ENCODE measurements around the gene MYO1F.
A peak's percentile ranks its signal among the peaks of the same experiment; 100 is the strongest.
"Not testable (repeated sequence)": the region's sequence is repeated elsewhere in the genome, so short reads cannot be mapped to it uniquely, and the experiment has no call there.

Gene MYO1F

GRCh38 chr19:8561075-8561764 is 16.0 kb downstream of the MYO1F start:
- no peak for DNase-seq

GRCh38 chr19:8558325-8558724 is 18.9 kb downstream of the MYO1F start:
- no peak for DNase-seq

GRCh38 chr19:8557642-8558238 is 19.5 kb downstream of the MYO1F start:
- no peak for DNase-seq

- DNase-seq = not testable (repeated sequence)
Measured at GRCh38 chr19:8553729-8554128, 23.5 kb downstream of the MYO1F start.

GRCh38 chr19:8552810-8553209 is 24.4 kb downstream of the MYO1F start:
- peak; percentile 33 for DNase-seq

DNA sequence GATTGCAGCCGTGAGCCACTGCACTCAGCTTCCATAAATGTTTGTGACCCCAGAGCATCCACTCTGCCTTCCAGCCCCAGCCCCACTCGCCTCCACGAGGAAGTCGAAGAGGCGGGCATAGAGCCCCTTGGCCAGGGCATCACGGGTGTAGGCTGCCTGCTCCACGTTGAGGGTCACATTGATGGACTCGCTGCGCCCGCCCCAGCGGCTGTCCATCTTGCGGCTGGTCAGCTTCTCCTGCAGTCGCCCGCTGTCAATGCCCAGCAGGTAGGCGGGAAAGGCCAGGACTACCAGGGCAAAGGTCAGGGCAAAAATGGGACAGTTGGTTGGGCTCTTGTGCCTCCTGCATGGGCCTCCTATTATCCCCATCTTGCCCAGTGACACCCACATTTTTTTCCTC is 27.2 kb downstream of the MYO1F start:
- DNase-seq = no peak

DNA sequence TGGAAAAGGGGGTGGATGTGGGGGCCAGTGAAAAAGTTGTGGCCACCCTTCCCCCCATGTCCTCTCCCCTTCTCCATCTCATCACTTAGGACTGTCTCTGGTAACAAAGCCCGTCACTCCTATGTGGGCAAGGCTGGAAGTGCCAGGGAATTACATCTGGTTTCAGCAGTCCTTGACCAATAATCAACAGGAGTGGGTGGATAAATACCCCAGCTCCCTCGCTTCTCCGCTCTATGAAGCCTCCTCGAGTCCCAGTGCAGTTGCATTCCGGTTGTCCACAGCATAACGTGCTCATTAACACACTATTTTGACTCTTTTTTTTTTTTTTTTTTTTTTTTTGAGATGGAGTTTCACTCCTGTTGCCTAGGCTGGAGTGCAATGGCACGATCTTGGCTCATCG is 31.5 kb downstream of the MYO1F start:
- no peak for DNase-seq

GRCh38 chr19:8544168-8544567 is 33.1 kb downstream of the MYO1F start:
- DNase-seq = no peak

DNA sequence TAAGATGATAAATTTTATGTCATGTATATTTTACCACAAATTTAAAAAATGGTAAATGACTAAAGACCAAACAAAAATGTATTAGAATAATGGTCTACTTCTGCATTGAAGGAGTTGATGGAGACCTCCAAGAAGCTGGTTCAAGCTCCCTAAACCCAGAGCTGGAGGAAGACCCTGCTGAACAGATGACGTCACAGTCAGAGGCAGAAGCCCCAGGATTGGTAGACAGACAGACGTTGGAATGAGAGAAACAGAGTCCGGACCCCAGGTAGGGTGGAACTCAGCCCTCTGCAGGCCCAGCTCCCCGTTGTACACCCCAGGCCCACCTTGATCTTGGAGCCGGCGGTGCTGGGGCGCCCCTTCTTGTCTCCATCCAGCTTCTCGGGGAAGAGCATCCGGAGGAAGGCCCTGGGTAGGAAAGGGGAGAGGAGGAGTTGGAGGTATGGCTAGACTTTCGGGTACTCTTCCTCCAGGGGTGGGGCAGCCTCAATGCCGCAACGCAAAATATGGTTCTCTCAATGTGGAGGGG is 37.6 kb downstream of the MYO1F start:
- no peak for DNase-seq

DNA sequence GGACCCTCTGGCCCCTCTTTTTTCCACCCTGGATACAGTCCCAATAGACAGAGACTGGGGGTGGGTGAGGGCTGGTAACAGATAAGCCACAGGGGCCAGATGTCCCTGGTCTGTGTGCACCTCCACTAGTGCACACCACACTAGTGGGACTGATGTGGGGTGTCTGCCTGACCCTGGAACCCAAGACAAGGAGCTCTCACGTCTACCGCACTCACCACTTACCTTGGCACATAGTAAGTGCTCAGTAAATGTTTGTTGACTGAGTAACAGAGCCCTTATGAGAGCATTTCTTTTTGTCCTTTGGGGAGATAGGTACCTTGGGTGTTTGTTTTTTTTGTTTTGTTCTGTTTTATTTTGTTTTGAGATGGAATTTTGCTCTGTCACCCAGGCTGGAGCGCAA is 40.1 kb downstream of the MYO1F start:
- DNase-seq = no peak

- DNase-seq = no peak
Measured at GRCh38 chr19:8536282-8536681, 41.0 kb downstream of the MYO1F start.

GRCh38 chr19:8532225-8532624 is 45.0 kb downstream of the MYO1F start:
- no peak for DNase-seq

- no peak for DNase-seq
Measured at GRCh38 chr19:8531470-8531869, 45.8 kb downstream of the MYO1F start.

- no peak for DNase-seq
Measured at GRCh38 chr19:8530061-8530679, 47.1 kb downstream of the MYO1F start.

- no peak for DNase-seq
Measured at GRCh38 chr19:8529369-8530006, 47.8 kb downstream of the MYO1F start.

GRCh38 chr19:8528500-8528899 is 48.7 kb downstream of the MYO1F start:
- DNase-seq = no peak

GRCh38 chr19:8526345-8527091 is 50.7 kb downstream of the MYO1F start:
- no peak for DNase-seq

GRCh38 chr19:8525401-8525684 is 51.9 kb downstream of the MYO1F start:
- no peak for DNase-seq

DNA sequence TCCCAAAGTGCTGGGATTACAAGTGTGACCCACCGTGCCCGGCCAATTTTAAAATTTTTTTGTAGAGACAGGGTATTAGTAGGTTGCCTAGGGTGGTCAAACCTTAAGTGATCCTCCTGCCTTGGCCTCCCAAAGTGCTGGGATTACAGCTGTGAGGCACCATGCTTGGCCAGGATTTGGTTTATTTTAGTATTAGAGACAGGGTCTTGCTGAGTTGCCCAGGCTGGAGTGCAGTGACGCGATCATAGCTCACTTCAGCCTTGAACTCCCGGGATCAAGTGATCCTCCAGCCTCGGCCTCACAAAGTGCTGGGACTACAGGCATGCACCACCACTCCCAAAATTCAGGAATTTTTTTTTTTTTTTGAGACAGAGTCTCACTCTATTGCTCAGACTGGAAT is 57.9 kb downstream of the MYO1F start:
- no peak for DNase-seq

GRCh38 chr19:8518536-8518935 is 58.7 kb downstream of the MYO1F start:
- DNase-seq = no peak

DNA sequence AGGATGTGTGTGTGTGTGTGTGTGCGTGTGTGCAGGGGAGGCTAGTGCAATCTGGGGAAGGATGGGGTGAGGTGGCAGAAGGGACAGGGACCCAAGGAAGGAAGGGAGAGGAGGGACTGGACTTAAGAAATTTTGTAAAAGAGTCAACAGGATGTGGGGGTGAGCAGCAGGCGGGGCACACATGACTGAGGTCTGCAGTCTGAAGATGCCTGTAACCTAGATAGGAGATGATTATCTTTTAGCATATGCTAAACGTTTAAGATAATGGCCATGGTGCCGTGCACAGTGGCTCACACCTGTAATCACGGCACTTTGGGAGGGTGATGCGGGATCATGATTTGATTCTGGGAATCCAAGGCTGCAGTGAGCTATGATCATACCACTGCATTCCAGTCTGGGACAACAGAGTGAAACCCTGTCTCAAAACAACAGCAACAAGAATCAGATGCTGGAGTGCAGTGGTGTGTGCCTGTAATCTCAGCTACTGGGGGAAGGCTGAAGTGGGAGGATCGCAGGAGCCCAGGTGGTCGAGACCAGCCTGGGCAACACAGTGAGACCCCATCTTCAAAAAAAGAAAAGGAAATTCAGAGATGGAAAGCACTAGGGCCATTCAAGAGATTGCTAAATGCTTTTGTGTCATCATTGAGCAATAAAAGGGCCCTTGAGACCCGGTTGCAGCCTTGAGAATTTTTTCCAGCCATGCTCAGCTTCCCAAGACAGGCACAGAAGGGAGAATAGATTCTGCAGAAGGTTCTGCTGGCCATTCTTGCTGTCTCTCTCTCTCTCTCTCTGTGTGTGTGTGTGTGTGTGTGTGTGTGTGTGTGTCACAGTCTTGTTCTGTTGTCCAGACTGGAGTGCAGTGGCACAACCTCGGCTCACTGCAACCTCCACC is 59.4 kb downstream of the MYO1F start:
- DNase-seq = peak; percentile 41

DNA sequence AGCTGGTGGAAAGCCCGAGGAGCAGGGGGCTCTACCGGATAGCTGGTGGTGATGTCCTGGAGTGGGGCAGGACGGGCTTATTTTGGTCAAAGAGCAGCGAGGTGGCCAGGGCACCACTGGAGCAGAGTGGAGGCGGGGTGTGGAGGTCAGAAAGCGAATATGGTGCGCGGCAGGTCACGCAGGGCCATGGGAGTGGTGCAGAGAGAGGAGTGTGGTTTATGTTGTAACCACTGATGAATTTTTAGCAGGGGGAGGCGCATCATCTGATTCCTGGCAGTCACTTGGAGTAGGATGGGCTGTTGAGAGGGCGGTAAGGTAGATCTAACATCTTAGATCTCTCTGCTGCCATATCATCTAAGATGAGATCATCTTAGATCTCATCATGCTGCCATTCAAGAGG is 61.9 kb downstream of the MYO1F start:
- DNase-seq = peak; percentile 73
